GM12891 (cell line): ENCODE results near the gene TIPRL.
"Not testable (repeated sequence)": the region's sequence is repeated elsewhere in the genome, so short reads cannot be mapped to it uniquely, and the experiment has no call there.

Experiments used
- DNase-seq: peaks from one replicate; pipeline ENCODE4 v3.0.0; 2011; ENCODE audit warnings: low spot score; ENCODE audit not compliant: insufficient read length
- FAIRE-seq: peaks from 2 replicates; lab custom pipeline; 2011; peaks lifted over from hg19 to GRCh38; lab: Jason Lieb, UNC
- PAX5 ChIP-seq: IDR thresholded peaks from 2 replicates; pipeline ENCODE4 v1.6.1; 2011; ENCODE audit warnings: low read length, moderate library complexity, mild to moderate bottlenecking; ENCODE audit not compliant: insufficient read depth, severe bottlenecking
- POLR2A ChIP-seq: IDR thresholded peaks from 2 replicates; pipeline ENCODE4 v1.6.1; 2011; ENCODE audit warnings: low read depth, low read length, control low read depth
- POLR2AphosphoS5 ChIP-seq: IDR thresholded peaks from 2 replicates; pipeline ENCODE4 v1.6.1; 2011; ENCODE audit warnings: low read depth, low read length, control low read depth
- POU2F2 ChIP-seq: IDR thresholded peaks from 2 replicates; pipeline ENCODE4 v1.6.1; 2011; ENCODE audit warnings: low read depth, mild to moderate bottlenecking, control low read depth, low read length, moderate library complexity
- SPI1 ChIP-seq: IDR thresholded peaks from 2 replicates; pipeline ENCODE4 v1.6.1; 2011; ENCODE audit warnings: low read depth, low read length, control low read depth
- TAF1 ChIP-seq: IDR thresholded peaks from 2 replicates; pipeline ENCODE4 v1.6.1; 2011; ENCODE audit warnings: low read depth, low read length, control low read depth

TIPRL gene

GRCh38 chr1:168138134-168138533 is 40.6 kb upstream of the TIPRL start:
- no peak for TF ChIP-seq POLR2AphosphoS5
- TF ChIP-seq POU2F2 = no peak
- DNase-seq (no peak), FAIRE-seq (no peak)

GRCh38 chr1:168139070-168139469 is 39.7 kb upstream of the TIPRL start:
- FAIRE-seq = no peak
- no peak for TF ChIP-seq PAX5
- TF ChIP-seq TAF1 = no peak
- no peak for TF ChIP-seq POU2F2
- TF ChIP-seq POLR2A = no peak
- TF ChIP-seq POLR2AphosphoS5 = no peak
- no peak for TF ChIP-seq SPI1
- no peak for DNase-seq

GRCh38 chr1:168141871-168142385 is 36.8 kb upstream of the TIPRL start:
- no peak for DNase-seq
- TF ChIP-seq POU2F2 (no peak), POLR2AphosphoS5 (no peak), PAX5 (no peak), TAF1 (no peak), SPI1 (no peak), POLR2A (no peak)
- no peak for FAIRE-seq

GRCh38 chr1:168145184-168146159 is 33.3 kb upstream of the TIPRL start:
- TF ChIP-seq TAF1 (no peak), PAX5 (no peak), POLR2A (no peak), SPI1 (no peak), POLR2AphosphoS5 (no peak), POU2F2 (no peak)
- FAIRE-seq = peak; percentile 87

GRCh38 chr1:168146160-168146539 is 32.6 kb upstream of the TIPRL start:
- FAIRE-seq (no peak), DNase-seq (no peak)
- peak; percentile 55; the same call in 1 of the 2 replicates for TF ChIP-seq SPI1
- TF ChIP-seq PAX5 = no peak
- no peak for TF ChIP-seq POU2F2
- TF ChIP-seq POLR2A = no peak
- no peak for TF ChIP-seq TAF1
- no peak for TF ChIP-seq POLR2AphosphoS5

More at GRCh38 chr1:168145184-168146159, 33.3 kb upstream of the TIPRL start:
- DNase-seq = peak; percentile 83

- DNase-seq (no peak), FAIRE-seq (no peak)
- TF ChIP-seq SPI1 (no peak), POLR2AphosphoS5 (no peak), TAF1 (no peak)
Measured at GRCh38 chr1:168146626-168147025, 32.1 kb upstream of the TIPRL start.

GRCh38 chr1:168148916-168149315 is 29.8 kb upstream of the TIPRL start:
- FAIRE-seq (no peak), DNase-seq (no peak)
- no peak for TF ChIP-seq POLR2A
- TF ChIP-seq SPI1 = no peak
- TF ChIP-seq PAX5 = no peak
- no peak for TF ChIP-seq POU2F2
- no peak for TF ChIP-seq POLR2AphosphoS5

GRCh38 chr1:168150283-168150682 is 28.5 kb upstream of the TIPRL start:
- peak; percentile 76 for FAIRE-seq
- no peak for TF ChIP-seq PAX5
- no peak for DNase-seq

- FAIRE-seq (no peak), DNase-seq (no peak)
- no peak for TF ChIP-seq POU2F2
- TF ChIP-seq POLR2AphosphoS5 = no peak
- TF ChIP-seq TAF1 = no peak
- TF ChIP-seq SPI1 = no peak
Measured at GRCh38 chr1:168151935-168152334, 26.8 kb upstream of the TIPRL start.

- not testable (repeated sequence) for FAIRE-seq, DNase-seq
Measured at GRCh38 chr1:168154707-168155106, 24.1 kb upstream of the TIPRL start.
